Measurements from ENCODE around the gene SUMO2. TPM values are rescaled to one million over a fixed set of nuclear protein-coding genes. Genes with fewer than 3 reads are reported as not detected.

Gene SUMO2
- total and polyA plus RNA-seq, 8 donors = 10.7 to 141 (median 62.7) TPM

DNA sequence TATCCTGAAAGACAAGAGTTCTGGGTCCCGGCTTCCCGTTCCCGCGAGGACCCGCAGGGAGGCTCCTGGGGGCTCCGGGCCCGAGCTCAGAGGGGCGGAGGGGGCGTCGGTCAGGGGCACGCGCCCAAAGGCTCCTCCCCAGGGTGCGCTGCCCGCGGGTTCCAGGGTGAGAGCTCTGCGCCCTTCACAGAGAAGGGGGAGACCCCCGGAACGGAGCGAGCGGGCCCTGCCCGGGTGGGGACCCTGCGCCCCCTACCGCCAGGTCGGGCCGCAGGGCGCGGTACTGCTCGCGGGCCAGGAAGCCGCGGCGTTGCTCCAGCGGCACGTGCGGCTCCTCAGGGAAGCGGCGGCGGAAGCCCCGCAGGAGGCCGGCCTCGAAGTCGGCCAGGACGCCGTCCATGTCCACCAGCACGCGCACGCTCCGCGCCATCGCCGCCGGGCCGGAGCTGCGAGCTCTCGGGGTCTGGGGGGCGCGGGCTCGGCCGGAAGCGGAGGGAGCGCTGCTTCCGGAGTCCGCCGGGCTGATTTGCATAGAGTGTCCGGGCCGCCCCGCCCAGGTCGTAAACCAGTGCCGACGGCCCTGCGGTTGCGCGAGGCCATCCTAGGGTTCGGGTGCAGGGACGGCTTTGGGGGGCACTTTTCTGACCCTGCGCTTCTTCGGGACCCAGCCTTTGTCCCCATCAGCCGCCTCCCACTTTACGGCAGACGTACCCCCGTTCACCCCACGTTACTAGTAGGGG is 51.3 kb downstream of the SUMO2 start, which contains the start of gene NT5C:
TSS of gene NT5C (minus strand) at position 465 of the 740 bp plus-strand sequence. CDS start at position 430, 35 bp downstream.
- no peak for TF ChIP-seq EP300 (IDR thresholded peaks at IDR 0.05)
- TF ChIP-seq POLR2A (IDR thresholded peaks at IDR 0.05) = peak in 1 of 4 donors; percentile 25
- TF ChIP-seq, protein P1, sequence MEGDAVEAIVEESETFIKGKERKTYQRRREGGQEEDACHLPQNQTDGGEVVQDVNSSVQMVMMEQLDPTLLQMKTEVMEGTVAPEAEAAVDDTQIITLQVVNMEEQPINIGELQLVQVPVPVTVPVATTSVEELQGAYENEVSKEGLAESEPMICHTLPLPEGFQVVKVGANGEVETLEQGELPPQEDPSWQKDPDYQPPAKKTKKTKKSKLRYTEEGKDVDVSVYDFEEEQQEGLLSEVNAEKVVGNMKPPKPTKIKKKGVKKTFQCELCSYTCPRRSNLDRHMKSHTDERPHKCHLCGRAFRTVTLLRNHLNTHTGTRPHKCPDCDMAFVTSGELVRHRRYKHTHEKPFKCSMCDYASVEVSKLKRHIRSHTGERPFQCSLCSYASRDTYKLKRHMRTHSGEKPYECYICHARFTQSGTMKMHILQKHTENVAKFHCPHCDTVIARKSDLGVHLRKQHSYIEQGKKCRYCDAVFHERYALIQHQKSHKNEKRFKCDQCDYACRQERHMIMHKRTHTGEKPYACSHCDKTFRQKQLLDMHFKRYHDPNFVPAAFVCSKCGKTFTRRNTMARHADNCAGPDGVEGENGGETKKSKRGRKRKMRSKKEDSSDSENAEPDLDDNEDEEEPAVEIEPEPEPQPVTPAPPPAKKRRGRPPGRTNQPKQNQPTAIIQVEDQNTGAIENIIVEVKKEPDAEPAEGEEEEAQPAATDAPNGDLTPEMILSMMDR (IDR thresholded peaks at IDR 0.05) = peak in 5 of 7 experiments; percentile 15 to 68 (median 57)
- peak in 2 of 3 donors; percentile 61 to 85 for TF ChIP-seq POLR2AphosphoS5 (IDR thresholded peaks at IDR 0.05)
- H3K4me1 ChIP-seq = peaks cover 9 to 37% (median 28%) of the 10 kb centered on the region in 4 donors
- H3K36me3 ChIP-seq = peaks cover 17 to 36% (median 27%) of the 10 kb centered on the region in 4 donors
- H3K27ac ChIP-seq = peak within 1 kb of the TSS; percentile 90 to 94 (median 90)
- intact Hi-C loops (cut with DNase I; ENCODE audit: low total_unique reads) = no loop called here
- H3K4me3 ChIP-seq = peak within 1 kb of the TSS; percentile 70 to 87 (median 76)
- WGBS, 5 donors = 0 to 1% (median 0%) methylated on average over 38 to 82 of the region's 82 CpGs
- H3K9me3 ChIP-seq = no peaks in the 10 kb centered on the region
- DNase-seq = peak; percentile 82 to 95
- H3K27me3 ChIP-seq = no peaks in the 10 kb centered on the region

DNA sequence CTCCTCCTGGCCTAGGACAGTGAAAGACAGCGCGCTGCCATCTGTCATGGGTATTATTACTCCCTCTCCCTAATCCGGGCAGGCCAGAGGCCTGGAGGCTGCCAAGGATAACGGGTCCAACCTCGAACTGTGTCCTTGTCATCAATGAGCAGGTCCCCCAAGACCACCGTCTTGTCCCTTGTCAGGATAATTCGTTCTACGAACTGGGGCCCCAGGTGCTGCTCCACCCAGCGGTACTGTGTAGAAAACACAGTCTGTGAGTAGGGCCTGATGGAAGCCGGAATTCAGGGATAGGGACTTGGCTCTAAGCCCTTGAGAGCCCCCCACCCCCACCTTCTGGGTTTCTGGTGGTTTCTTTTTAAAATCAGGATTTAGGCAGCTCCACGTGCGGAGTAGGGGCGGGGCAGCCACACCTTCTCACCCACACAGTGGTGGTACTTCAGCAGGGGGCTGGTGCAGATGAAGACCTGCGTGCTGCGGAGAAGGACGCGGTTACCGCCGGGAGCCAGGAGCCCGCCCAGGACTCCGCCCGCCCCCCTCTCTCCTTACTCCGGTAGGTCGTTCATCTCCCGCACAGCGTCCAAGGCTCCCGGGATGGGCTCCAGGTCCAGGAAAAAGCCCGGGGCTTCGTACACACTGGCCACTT is 52.0 kb downstream of the SUMO2 start:
- peak overlapping the region; percentile 70 to 87 (median 76) for H3K4me3 ChIP-seq
- H3K4me1 ChIP-seq = peaks cover 9 to 37% (median 32%) of the 10 kb centered on the region in 4 donors
- no peaks in the 10 kb centered on the region for H3K27me3 ChIP-seq
- WGBS, 5 donors = 9 to 19% (median 10%) methylated on average over 22 to 29 of the region's 29 CpGs
- TF ChIP-seq POLR2AphosphoS5 (IDR thresholded peaks at IDR 0.05) (no peak), POLR2A (IDR thresholded peaks at IDR 0.05) (no peak)
- TF ChIP-seq, protein P1 (IDR thresholded peaks at IDR 0.05) = peak in 4 of 7 experiments; percentile 25 to 39 (median 28)
- H3K27ac ChIP-seq = peak overlapping the region; percentile 90 to 94 (median 90)
- peak; percentile 47 to 85 for DNase-seq
- intact Hi-C loops (cut with DNase I; ENCODE audit: low total_unique reads) = no loop called here
- H3K36me3 ChIP-seq = peaks cover 17 to 33% (median 26%) of the 10 kb centered on the region in 4 donors
- H3K9me3 ChIP-seq = no peaks in the 10 kb centered on the region

DNA sequence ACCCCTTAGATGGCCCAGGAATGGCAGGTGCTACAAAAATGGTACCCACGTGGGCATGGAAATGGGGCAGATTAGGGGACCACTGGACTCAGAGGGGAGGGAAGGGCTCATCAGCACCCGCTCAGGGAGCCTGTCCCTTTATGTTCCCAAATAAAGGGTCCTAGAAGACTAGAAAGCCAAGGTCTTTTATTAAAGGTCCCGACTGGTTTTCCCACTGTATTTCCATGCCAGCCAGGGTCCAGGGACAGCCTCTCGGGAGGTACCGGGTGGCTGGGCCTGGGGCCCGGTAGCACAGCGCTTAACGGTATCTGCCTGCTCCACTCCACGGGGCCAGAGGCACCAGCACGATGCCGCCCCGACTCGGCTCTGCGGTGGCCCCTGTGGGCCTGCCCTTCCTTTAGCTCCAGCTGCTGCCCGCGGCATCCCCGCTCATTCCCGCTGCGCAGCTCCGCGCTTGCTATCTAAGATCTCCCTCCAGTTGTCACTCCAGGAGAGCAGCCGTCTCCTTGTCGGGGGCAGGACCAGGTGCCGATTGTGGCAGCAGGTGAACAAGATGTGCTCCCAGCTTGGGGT is 52.6 kb downstream of the SUMO2 start:
- TF ChIP-seq POLR2A (IDR thresholded peaks at IDR 0.05) (no peak), POLR2AphosphoS5 (IDR thresholded peaks at IDR 0.05) (no peak), EP300 (IDR thresholded peaks at IDR 0.05) (no peak)
- TF ChIP-seq, protein P1 (IDR thresholded peaks at IDR 0.05) = no peak
- DNase-seq = no peak
- peaks cover 9 to 39% (median 38%) of the 10 kb centered on the region in 4 donors for H3K4me1 ChIP-seq
- no peaks in the 10 kb centered on the region for H3K9me3 ChIP-seq
- H3K27me3 ChIP-seq = no peaks in the 10 kb centered on the region
- 71 to 80% (median 75%) methylated on average over 19 to 24 of the region's 24 CpGs for WGBS, 5 donors
- H3K4me3 ChIP-seq = peak overlapping the region in 3 of 4 donors; percentile 70 to 78 (median 73)
- H3K27ac ChIP-seq = peak overlapping the region in 4 of 5 donors; percentile 90 to 94 (median 90)
- H3K36me3 ChIP-seq = peaks cover 11 to 27% (median 20%) of the 10 kb centered on the region in 4 donors
- intact Hi-C loops (cut with DNase I; ENCODE audit: low total_unique reads) = no loop called here

DNA sequence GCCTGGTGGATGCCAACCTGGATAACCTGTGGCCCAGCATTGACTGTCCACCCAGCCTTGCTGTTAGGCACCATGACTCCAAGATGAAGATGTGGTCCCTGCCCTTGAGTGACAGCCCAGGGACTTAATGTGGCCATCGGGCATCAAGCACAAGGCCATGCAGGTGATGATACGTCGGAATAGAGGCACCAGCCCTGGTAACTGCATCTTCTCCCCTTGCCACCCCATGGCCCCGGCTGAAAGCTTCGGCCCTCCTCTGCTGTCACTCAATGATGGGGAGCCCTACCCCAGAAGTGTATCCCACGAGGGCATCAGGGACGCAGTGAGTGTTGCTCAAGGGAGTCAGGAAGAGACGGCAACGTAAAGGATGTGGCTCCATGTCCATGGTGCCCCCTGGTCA is 53.2 kb downstream of the SUMO2 start:
- peaks cover 10 to 23% (median 20%) of the 10 kb centered on the region in 4 donors for H3K36me3 ChIP-seq
- H3K9me3 ChIP-seq = no peaks in the 10 kb centered on the region
- 83 to 91% (median 88%) methylated on average over 6 to 9 of the region's 9 CpGs for WGBS, 5 donors
- no peaks in the 10 kb centered on the region for H3K27me3 ChIP-seq
- H3K27ac ChIP-seq = peak overlapping the region in 3 of 5 donors; percentile 5 to 91 (median 90)
- peaks cover 12 to 45% (median 43%) of the 10 kb centered on the region in 4 donors for H3K4me1 ChIP-seq
- intact Hi-C loops (cut with DNase I; ENCODE audit: low total_unique reads) = no loop called here
- no peak overlapping the region for H3K4me3 ChIP-seq
- TF ChIP-seq, protein P1 (IDR thresholded peaks at IDR 0.05) = no peak
- TF ChIP-seq POLR2A (IDR thresholded peaks at IDR 0.05) (no peak), EP300 (IDR thresholded peaks at IDR 0.05) (no peak), POLR2AphosphoS5 (IDR thresholded peaks at IDR 0.05) (no peak)
- no peak for DNase-seq

Measured in stomach (tissue), 9 donors.